NCI-H2171 treated with DMSO at 0.1 percent for 48 hours (cell line): ENCODE data around the gene PPP1R36.
"Not testable (repeated sequence)": the region's sequence is repeated elsewhere in the genome, so short reads cannot be mapped to it uniquely, and the experiment has no call there.

Source experiments
- DNase-seq: peaks from one replicate; lab custom pipeline; 2025; lab: John Stamatoyannopoulos, UW

The PPP1R36 gene

DNA sequence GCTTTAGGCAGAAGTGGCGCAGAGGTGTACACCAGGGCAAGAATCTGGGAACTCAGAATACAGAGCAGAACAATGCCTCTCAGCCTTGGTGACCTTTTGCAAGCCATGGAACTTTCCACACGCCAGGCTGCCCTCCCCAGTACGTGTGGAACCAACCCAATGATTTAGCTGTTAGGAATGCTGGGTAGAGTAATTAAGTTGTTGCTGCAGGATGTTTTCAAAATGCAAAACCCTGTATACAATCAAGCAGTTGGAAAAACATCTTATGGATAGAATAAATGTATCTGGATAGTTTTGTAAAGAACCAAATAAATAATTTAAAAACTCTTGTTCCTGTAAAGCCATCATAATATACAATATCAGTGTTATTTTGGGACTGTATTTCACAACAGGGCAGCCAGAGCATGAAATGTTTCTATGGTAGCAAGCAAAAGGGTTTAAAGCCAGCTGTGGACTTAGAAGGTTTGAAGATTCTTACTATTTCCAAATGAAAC lies 19.4 kb downstream of the PPP1R36 start:
- no peak for DNase-seq

DNA sequence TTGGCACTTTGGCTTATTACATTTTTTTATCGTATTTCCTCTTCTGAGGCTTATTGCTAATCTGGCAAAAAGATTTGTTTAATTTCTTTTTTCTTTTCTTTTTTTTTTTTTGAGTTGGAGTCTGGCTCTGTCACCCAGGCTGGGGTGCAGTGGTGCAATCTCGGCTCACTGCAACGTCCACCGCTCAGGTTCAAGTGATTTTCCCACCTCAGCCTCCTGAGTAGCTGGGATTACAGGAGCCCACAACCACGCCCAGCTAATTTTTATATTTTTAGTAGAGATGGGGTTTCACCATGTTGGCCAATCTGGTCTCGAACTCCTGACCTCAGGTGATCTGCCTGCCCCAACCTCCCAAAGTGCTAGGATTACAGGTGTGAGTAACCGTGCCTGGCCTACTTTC lies 19.9 kb downstream of the PPP1R36 start:
- not testable (repeated sequence) for DNase-seq

DNA sequence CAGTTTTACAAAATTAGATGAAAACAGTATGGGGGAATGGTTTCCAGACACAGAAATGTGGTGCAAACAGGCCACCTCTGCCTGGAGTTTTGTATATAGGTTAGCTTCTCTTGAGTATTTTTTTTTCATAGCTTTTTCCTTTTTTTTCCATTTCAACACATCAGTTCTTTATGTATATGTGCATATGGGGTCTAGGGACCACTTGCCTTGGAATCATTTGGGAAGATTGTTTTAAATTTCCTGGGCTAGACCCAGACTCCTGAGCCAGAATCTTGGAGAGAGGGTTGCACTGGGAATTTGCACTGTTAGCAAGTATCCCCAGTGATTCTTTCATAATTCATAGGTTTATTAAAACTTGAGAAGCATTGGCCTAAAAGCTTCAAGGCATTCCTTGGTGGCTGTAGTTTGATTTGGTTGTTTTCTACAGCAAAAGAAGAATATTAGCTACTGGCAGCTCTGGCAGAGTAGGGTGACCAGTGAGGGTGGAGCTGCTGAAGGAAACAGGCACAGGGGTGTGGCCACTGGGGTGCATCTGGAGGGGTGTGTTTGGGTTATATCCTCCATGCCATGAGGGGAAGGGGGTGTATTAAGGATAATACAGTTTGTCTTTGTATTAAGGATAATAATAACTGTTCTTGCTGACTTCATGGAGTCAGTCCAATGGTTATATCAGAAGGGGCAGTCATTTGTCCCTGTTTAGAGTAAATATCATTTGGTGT lies 22.8 kb downstream of the PPP1R36 start:
- no peak for DNase-seq

DNA sequence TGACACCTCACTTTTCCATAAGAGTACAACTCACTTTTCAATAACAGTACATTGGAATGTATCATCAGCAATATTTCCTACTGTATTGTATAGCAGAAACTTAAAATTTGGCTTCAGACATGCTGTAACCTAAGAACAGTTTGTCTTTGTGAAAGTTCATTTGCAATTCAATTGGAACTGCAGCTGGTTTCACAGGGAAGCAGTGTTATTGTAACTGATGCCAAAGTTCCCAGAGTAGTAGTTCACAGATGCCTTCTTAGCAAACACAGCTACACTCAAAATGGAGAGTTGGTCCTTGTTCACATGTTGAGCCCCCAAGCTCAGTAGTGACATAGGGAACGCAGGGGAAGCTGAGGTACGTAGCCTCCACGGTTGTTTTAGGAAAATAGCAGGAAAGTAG lies 23.3 kb downstream of the PPP1R36 start:
- no peak for DNase-seq

DNA sequence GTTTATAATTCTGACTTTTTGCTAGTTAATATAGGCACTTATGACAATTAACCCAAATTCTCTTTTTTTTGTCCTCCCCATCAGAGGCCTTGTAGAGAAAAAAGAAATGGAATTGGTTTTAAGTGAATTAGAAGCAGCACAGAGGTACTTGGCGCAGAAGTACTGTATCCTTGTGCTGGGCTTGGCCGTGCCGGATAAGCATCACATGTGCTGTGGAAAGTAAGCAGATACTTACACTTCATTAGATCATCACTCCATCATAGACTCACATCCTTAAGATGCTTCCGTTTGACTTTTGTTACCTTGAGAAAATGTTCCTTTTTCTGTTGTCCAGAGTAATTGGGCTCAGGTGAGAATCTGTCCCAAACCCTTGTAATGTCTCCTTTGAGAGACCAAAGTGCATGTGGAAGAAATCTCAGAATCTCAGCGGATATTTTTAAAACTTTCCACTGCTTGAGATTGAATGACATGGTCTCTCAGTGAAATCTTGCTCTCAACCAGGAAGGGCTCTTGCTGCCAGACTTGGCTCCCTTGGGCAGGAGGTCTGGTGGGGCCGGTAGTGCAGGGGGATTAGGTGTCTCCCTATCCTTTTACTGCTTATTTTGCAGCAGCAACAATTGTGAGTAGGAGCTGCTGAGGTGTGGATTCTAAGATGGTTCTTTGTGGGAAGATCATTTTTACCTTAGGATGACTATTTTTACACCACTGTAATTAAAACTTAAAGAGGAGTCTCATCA lies 24.8 kb downstream of the PPP1R36 start:
- DNase-seq = no peak

DNA sequence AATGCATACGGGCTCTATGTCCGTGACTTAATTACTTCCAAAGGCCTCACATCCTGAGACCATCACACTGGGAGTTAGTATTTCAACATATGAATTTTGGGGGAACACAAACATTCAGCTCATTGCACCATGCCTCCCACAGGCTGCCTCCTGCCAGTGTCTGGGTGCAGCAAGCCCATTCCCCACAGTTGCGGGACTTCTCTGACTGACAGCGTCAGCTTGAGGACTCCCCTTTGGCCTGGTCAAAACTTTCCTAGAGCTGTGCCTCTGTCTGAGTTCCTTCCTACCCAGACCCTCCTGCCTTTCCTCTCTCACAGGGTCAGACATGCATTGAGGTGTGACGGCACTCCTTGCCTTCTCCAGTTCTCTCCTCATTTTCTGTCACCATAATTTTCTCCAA lies 27.4 kb downstream of the PPP1R36 start:
- no peak for DNase-seq

DNA sequence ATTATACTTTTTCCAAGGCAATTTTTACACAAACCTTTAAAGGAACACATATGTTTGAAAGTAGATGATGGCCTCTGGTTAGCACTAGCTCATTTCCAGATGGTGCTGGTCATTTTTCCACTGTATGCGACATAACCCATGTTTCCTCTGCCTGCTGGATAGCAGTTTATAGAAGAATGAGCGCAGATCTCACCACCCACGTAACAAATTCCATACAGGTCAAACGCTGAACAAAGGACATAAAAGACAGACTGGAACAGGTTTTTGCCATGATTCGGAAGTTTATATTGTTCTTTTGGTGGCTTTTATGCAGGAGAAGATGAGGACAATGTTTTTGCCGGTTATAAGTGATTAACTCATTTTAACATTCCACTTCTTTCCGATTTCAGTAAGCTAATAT lies 30.7 kb downstream of the PPP1R36 start:
- no peak for DNase-seq

DNA sequence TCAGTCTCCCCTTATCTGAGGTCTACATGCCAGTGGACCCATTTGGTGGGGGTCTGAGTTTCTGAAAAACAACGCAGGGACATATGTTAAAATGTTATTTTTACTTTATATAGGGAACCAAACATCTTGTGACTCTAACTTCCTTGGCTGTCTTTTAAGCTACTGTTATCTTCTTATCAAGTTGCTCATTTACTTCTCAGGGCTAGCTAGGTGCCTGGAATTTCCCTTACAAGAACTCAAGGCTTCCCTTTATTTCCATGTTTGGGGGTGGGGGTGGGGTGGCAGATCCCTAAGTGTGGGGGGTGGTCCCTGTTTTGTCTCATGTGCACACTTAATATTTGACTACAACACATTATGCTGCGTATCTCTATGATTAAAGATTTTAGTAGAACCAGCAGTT lies 31.6 kb downstream of the PPP1R36 start:
- DNase-seq = no peak

DNA sequence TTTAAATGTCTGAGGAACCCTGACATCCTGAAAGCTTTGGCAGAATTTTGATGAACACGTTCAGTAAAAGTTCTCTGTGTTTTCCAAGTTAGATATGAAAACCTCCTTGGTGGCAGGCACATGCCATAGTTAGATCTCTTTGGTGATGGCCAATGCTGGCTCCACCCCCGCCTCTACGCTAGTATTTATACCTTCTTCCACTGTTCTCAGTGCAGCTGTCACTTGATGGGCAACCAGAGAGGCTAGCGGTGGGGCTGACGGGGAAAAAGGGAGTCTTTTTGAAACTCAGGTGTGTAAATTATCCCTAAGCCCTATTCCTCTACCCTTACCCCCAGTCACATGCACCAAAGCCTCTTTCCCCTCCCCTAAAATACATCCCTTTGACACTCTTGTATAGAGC lies 32.1 kb downstream of the PPP1R36 start:
- DNase-seq = no peak

DNA sequence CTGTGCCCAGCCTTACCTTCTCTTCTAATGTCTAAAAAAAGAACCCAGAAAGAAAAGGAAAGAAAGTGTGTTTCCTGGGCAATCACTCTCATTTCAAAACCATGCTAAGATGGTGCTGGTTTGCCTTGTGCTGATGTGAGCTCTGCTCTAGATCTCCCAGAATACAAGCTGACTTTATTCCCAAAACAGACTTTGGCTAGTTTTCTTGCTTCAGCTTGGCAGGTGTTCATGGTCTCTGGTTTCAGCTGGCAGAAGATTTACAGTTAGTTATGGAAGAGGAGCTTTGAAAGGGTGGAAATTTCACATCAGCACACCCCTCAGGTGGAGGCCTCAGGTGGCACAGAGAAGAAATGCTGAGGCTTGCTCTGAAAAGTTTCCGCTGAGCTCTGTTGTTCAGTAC lies 34.4 kb downstream of the PPP1R36 start:
- peak; percentile 93 for DNase-seq

DNA sequence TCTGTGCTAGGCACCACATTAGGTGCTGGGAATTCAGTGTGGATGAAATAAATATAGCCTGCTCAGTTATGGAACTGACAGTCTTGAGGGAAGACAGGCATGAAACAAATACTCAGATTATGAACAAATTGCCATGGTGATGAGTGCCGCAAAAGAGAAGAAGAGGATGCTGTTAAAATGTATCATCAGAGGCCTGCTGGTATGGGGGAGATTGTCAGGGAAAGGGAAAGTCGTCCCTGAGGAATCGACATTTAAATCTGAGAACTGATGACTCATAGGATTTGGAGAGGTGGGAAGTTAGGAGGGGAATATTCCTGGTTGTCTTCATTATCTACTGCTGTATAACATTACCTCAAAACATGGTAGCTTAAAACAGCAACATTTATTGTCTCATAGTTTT lies 42.0 kb downstream of the PPP1R36 start:
- DNase-seq = peak; percentile 16

DNA sequence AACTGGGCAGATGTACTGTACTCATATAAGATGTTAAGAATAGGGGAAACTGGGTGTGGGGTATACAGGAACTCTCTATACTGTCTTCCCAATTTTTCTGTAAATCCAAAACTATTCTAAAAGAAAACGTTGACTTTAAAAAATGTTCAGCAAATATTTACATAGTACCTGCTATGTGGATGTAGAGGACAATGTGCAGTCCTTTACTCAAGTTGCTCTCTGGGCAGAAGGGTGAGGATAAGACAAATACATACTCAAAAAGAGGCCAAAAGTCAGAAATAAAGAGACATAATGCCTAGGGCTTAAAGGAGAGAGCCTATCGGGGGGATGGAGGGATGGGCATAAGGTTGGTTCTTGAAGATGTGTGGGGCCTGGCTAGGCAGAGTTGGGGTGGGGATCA lies 44.7 kb downstream of the PPP1R36 start:
- no peak for DNase-seq

DNA sequence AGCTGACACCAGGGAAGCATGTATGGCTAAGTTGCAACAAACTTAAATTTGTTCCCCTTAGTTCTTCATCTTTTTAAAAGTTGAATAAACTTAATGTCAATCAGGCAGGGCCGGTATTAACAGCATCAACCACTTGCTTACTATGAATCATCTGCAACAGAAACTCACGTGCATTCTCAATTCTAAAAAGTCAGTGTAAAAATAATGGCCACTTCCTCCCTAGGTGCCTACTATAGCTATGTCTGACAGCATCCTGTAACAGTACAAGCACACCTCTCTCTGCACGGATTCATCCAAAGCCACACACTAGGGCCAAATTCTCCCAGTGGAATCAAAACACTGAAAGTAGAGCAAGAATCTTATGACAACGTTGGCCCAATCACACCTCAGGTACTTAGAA lies 48.6 kb downstream of the PPP1R36 start:
- DNase-seq = no peak

DNA sequence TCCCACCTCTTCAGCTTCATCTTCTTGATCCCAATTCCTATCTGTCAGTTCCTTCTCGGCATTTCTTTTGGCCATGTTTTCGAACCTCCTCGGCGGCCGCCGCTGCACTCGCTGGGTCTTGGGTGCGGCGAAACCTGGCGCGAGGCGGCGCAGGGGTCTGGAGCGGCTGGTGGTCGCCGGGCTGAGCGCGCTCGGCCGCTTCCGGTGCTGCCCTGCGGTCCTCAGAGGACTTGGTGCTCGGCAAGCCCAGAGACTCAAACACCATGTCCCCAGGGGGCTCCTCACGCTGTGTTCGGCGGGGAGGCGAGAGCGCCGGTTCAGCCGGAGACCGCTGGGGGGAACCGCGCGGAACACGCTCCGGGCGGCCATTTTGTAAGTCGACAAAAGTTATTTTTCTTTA lies 51.8 kb downstream of the PPP1R36 start:
- no peak for DNase-seq

DNA sequence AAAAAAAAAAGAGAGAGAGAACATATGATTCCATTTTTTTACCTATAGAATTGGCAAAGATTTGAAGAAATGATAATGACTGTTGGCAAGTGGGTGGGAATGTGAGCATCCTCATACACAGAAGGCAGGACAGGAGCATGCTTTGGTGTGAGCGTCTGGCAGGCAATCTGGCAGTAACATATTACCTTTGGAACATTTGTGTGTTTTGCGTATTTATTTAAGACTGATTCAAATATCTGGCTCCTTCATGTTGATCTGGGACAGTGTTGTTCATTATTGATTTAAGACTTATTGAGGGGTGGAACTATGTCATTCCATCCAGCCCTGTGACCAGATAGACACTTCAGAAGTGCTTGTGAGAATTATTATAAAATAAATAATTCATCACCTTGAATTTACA lies 53.1 kb downstream of the PPP1R36 start:
- DNase-seq = peak; percentile 29

DNA sequence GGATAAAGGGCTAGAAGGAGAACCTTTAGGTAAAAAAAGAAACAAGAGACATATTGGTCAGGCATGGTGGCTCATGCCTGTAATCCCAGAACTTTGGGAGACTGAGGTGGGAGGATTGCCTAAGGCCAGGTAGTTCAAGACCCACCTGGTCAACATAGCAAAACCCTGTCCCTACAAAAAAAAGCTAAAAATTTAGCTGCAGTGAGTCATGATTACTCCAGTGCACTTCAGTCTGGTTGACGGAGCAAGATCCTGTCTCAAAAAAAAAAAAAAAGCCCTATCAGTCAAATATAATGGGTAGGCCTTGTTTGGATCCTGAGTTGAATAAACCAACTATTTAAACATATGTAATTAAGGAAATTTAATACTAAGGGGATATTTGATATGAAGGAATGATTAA lies 54.2 kb downstream of the PPP1R36 start:
- no peak for DNase-seq

DNA sequence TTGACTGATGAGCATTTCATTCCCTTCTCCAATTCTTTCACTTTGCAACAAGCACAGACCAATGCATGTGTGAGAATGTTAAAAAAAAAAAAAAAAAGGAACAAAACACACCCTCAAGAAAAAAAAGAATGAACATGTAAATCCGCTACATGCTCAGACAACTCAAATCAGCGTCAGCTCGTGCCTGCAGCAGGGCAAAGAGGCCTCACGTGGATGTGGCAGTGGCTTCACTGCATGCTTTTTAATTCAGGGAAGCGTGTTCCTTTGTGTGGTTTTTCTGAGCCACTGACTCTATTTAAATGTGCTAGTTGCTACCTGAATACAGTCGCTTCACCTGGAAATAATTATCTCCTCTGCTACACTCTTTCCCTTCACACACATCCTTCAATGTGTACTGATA lies 55.1 kb downstream of the PPP1R36 start:
- peak; percentile 69 for DNase-seq

DNA sequence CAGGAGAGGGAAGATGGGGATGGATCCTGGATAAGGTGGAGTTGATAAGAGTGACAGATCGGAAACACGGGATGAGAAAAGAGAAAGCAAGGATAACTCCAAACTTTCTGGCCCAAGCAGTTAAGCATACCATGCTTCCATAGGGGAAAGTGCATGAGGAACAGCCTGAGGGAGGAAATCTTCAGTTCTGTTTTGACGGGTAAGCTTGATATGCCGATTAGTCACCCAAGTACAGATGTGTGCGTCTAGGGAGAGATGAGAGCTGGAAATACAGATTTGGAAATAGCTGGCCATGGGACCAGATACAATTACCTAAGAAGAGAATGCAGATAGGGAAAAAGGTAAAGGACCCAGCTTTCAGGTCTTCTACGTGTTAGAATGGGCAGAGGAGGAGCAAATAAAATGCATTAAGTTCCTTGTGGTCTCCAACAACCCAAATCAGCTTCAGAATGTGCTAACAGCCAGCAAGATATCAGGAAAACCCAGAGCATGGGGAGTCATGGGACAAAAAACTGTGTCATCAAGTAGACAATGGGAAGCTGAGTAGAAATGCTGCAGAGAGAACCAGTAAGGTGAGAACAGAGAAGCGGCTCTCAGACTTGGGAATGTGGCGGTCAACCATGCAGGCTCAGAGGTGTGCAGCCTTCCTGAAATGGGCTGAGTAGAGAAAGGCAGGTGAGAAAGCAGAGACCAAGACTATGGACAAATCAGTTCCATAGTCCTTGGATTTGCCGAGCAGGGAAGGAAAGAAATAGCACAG lies 56.3 kb downstream of the PPP1R36 start:
- no peak for DNase-seq

DNA sequence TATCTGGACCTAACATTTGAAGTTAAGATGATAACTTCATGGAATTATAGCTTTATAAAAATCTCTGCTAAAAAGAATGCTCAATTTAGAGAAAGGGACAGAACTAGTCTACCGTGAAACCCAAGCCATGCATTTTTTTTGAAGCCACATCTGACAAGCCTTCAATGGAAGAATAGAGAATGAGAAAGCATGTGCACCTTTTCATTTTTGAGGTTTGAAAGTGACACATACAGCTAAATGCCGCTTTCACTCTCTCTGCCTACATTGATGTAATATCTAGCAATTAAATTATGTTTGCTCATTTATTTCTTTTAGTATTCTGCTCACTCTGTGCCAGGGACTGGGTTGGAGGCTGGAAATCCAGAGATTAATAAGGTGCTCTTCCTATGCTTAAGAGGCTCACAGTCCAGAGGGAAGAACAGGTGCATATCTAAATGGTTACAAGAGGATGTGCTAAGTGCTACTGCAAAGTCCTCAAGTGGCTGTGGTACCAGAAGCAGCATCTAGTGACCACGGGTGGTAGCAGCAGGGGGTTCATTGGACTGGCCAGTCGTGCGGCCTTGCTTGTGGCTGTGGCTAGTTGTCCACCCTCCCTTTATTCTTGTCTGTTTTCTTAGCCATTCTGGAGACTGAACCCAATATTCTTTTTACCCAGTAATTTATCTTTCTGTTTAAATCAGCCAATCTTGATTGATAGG lies 60.4 kb downstream of the PPP1R36 start:
- no peak for DNase-seq

DNA sequence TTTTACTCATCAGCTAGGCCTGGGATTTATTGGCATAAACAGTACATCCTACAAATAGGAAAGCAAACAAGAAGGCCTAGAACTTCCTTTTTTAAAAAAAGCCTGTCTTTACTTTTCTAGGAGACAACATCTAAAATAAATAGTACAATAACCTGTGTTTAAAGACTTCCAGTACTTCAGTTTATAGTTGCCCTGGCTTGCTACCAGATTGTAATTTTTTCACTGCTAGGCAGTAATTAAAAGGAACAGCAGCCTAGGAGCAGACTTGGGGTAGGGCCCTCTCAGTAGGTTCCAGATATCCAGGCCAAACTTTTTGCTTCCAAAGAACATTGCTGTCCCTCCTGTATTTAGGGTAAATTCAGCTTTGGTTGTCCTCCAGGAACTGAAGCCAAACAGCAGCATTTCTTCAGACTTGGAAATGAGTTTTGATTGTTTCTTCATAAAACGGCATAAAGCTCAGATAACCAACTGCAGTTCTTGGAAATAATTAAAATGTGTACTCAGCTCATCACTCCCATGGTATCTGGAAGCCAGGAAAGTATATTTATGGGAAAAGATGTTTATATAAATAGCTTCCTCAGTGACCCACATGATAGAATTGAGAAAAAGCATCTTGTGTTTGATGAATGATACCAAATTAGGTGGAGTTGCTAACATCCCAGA lies 61.7 kb downstream of the PPP1R36 start:
- no peak for DNase-seq

DNA sequence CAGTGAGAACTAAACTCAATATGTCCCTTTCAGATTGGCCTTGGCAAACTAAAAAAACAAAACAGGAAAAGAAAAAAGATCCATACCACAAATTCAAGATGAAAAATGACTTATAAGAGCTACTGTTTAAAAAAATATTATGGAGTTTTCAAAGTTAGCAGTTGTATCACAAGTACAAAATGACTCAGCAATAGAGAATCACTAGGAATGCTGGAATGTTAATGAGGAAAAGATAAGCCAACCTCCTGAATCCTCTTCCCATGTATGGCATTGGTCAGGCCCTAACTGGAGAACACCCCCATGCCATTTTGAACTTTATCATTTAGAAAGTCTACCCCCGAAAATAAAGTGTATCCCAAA lies 62.2 kb downstream of the PPP1R36 start:
- no peak for DNase-seq
